ENCODE results near the gene COX19.

Gene COX19

DNA sequence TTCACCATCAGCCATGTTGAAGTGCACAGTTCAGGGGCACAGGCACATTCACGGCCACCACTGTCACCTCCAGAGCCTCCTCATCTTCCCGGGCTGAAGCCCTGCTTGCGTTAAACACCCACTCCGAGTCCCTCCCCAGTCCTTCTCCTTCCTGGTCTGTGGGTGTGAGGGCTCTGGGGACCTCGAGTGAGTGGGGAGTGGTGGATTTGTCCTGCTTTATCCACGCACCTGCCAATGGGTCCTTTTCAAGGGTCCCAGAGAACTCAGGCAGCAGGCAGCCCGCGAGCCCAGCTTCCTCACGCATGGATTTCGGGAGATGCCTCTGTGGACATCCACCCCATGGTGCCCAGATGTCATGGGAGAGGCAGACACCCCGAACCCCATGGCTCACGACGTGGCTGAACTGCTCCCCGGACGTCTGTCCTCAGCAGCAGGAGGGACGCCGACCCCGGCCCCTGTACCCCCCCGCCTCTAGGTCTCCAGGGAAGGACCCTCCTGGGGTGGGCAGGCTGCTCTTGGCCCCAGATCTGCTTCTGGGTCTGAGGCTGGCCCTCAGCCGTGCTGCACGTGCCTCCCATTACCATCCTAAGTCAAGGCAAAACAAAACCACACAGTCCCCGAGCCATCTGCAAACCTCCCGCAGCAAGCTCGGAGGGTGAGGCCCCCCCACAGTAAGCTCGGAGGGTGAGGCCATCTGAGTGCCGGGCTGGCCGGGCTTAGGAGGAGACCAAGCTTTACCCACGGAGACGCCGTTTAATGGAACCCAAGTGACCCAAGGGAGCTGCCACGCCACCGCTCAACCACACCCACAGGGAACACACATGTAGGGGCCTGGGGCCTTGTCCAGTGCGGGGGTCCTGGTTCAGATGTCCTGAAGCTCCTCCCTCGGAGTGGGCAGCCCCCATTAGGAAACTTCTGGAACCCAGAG is 16.6 kb upstream of the COX19 start:
- DNase-seq (ENCODE audit: low spot score): no peak

DNA sequence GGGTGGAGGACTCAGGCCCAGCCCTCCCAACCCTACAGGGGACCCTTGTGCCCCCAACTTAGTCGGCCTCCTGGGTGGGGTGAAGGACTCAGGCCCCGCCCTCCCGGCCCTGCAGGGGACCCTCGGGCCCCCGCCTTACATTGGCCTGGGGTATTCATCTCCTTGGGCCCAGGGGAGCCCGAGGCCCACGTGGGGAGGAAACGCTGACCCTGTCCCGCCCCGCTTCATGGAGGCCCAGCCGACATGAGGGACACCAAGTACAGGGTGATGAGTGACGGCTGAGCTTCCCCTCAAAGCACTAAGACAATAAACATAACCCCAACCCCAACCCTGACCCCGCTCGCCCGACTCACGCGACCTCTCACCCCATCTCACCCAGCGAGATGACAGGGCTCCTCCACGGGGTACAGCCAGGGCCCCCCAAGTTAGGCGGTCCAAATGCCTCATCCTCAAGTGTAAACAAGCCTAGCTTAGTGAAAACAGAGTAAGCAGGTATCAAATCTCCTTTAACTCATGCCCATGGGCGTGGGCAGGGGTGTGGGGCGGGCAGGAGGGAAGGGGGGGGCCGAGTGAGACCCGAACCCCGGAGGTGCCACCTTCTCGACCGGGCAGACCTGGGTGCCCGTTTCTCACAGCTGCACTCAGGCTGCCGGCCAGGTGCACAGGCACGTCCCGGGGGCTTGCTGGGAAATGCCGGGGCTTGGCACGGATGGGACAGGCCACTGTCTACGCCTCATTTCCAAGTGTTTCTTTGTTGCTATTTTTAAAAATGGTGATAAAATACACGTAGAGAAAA is 15.8 kb upstream of the COX19 start:
- no peak for DNase-seq (ENCODE audit: low spot score)

DNA sequence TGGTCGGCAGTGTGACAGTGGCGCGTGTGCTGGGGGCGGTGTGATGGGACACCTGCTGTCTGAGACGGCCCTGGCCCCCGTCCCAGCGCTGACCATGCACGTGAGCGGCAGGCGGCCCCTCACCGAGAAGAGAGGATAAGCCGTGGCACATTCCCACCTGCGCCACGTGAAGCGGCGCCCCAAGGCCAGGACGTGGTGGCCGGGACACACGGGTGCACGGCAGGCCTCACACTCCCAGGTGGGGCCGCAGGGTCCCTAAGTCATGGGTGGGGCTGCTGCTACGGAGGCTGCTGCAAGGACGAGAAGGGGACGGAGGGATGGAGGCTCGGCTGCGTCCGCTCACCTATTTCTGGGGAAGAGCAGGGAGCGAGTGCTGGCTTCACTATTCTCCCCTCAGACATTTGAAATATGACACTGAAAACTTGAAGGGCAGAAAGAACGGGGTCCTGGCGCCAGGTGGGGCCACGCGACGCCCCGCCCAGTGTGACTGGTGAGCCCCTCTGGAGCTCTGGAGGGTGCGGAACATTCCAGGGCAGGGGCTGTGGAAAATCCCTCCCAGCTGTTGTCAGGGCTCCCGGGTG is 15.1 kb upstream of the COX19 start:
- no peak for DNase-seq (ENCODE audit: low spot score)

DNA sequence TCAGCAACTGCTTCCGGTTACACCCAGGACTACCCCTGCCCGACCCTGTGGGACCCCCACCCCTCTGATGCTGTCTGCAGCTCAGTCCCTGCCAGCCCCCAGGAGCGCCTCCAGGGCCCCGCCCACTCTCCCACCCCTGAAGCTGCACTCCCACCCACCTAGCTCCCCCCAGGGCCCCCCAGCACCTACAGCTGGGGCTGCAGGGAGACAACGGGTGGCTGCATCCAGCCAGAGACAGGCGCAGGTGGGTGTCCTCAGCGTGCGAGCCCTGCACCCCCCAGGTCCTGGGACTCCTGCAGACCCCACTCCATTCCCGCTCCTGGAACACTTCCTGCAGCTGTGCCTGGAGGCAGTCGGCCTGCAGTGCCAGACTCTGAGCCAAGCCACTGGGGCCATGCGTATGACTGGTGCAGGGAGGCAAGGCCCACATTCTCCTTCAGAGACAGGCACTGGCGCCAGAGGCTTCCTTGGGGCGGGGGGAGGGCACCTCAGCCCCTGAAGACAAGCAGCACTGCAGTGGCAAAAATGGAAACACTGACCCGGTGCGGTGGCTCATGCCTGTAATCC is 13.7 kb upstream of the COX19 start:
- no peak for DNase-seq (ENCODE audit: low spot score)

DNA sequence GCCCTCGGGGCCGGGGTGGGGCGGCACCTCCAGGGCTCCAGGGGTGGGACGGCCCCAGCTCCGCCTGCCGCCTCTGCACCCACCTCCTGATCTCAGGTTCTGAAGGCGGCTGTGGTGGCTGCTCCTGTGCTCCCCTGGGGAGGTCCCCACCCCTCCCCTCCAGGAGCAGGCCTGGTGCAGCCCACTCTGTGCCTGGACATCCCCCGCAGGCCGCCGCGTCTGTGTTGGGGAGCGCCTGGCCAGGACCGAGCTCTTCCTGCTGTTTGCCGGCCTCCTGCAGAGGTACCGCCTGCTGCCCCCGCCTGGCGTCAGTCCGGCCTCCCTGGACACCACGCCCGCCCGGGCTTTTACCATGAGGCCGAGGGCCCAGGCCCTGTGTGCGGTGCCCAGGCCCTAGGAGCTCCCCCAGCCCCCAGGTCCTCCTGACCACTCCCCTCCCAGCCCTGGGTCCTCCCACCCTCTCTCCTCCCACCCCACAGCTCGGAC is 13.1 kb upstream of the COX19 start:
- no peak for DNase-seq (ENCODE audit: low spot score)

DNA sequence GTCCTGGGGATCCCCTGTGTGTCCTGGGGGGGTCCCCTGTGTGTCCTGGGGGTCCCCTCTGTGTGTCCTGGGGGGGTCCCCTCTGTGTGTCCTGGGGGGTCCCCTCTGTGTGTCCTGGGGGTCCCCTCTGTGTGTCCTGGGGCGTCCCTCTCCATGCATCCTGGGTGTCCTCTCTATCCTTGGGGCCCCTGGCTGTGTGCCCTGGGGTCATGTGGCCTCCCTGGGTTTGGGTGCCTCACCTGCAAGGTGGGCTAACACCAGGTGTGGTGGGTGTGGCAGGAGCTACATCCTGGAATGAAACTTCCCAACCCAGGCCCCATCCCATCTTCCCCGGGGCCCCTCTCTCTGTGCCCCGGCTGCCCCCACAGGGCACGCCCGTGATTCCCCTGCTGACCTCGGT is 12.6 kb upstream of the COX19 start:
- no peak for DNase-seq (ENCODE audit: low spot score)

DNA sequence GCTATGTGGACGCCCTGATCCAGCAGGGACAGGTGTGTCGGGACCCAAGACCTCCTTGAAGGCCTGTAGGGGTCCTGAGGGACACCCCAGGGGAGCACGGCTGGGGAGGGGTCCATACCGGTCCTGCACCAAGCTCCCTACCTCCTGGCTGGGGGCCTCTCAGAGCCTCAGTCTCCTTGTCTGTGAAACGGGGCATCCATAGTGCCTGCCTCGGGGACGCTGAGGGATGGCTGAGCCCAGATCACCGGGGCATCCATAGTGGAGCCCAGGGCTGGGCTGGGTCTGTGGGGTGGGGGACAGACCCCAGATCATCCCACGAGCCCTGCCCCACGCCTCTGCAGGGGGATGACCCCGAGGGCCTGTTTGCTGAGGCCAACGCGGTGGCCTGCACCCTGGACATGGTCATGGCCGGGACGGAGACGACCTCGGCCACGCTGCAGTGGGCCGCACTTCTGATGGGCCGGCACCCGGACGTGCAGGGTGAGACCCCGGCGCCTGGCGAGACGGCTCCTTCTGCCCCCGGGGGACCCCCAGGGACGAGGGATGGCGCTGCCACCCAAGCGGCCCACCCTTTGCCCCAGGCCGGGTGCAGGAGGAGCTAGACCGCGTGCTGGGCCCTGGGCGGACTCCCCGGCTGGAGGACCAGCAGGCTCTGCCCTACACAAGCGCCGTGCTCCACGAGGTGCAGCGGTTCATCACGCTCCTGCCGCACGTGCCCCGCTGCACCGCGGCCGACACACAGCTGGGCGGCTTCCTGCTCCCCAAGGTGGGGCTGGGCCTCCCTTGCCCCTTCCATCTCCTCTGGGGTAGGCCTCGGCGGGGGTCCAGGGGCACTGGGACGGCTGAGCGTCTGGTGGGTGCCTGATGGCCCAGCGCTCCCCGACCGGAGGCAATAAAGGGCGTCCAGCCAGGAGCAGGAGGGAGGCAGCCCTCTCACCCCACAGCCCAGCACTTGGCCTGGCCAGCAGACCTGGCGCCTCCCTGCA is 11.7 kb upstream of the COX19 start:
- DNase-seq (ENCODE audit: low spot score): no peak

DNA sequence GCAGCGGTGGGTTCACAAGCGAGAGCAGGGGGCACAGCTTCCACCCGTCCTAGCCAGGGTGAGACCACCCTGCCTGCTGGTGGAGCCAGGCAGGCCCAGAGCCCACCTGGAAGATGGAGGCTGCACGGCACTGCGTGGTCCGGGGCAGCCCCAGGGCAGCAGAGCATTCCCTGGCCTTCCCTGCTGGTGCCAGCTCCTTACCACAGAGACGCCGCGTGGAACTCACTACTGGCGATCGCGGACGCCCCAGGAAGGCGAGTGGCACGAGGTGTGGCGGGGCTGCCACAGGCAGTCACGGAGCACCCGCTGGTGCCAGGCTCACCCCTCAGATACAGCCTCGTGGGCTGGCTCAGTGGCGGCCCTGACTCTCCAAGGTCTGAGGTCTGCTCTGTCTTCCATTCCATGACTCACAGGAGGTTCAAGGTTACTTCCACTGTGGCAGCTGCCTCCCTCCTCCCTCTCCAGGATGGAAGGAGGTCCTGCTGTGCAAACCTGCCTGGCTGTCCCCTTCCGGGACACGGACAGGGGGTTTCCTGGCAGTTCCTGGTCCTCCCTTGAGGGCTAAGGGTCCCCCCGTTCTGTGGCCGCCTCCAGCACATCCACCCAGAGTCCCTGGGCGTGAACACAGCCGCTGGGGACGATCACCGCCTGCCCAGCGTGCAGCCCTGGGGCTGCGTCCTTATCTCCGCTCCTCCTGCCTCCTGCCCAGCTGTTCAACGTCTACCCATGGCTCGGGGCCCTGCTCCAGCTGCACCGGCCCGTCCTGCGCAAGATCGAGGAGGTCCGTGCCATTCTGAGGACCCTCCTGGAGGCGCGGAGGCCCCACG is 10.8 kb upstream of the COX19 start:
- DNase-seq (ENCODE audit: low spot score): no peak

DNA sequence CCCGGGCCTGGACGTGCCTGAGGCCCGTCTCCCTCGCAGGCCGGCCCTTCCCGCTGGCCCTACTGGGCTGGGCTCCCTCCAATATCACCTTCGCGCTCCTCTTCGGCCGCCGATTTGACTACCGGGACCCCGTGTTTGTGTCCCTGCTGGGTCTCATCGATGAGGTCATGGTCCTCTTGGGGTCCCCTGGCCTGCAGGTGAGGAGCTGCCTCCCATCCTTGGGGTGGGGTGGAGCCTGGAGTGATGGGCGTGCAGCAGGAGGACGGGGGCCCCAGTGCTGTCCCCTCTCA is 9.7 kb upstream of the COX19 start:
- no peak for DNase-seq (ENCODE audit: low spot score)

DNA sequence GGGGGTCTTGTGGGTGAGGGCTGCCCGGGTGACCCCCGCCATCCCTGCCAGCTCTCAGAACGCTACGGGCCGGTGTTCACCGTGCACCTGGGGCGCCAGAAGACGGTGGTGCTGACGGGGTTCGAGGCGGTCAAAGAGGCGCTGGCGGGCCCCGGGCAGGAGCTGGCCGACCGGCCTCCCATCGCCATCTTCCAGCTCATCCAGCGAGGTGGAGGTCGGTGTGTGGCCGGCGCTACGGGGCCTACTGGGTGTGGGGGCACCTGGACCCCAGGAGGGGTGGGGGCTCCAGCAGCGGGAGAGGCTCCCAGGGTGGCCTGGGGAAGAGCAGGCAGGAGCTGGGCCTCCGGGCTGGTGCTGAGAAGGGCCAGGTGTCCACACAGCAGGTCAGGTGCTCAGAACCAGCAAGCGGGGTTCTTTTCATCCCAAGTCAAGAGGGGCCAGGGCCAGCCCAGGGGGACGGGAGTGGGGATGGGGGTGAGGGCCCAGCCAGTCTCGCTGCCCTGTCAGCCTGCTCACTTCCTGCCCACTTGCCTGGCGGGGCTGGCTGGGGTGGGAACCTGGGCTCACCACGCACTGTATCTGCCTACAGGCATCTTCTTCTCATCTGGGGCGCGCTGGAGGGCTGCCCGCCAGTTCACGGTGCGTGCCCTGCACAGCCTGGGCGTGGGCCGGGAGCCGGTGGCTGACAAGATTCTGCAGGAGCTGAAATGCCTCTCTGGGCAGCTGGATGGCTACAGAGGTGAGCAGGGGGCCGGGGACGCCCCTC is 9.2 kb upstream of the COX19 start:
- no peak for DNase-seq (ENCODE audit: low spot score)

DNA sequence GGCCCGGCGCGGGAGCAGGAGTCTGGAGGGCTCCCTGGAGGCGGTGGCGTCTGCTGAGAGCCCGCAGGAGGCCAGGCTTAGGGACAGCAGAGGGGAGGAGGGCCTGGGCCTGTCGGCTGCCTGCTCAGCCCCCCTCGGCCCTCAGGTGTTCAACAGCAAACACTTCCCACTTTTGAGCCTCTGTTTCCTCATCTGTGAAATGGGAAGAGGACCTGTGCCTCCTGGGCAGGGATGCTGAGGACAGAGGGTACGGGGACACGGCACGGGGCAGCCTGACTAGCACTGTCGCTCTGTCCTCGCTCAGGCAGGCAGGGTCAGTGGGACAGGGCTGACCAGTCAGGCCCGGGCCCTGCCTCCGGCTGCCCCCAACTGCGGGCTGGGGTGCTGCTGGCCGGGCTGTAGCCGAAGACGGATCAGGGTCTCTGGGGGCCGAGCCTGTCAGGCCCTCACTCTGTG is 8.3 kb upstream of the COX19 start:
- no peak for DNase-seq (ENCODE audit: low spot score)

DNA sequence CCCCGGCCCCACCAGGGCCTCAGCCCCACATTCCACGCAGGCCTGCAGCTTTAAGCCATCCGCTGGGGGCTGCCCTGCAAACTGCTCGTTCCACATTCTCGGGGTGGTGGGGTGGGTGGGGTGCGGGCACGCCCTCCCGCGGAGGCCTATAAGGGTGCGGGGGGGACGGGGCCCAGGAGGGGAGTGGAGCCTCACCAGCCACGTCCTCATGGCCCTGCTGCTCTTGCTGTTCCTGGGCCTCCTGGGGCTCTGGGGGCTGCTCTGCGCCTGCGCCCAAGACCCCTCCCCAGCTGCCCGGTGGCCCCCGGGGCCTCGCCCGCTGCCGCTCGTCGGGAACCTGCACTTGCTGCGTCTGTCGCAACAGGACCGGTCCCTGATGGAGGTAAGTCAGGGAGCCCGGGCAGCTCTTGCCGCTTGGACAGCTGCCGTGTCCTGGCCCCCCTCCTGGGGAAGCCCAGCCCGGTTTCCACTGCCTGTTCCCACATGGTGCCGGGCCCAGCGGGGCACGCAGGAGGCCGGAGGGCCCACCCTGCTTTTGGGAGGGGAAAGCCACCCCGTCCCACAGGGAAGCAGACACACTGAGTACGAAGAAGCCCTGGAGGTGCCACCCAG is 7.8 kb upstream of the COX19 start, which contains the start of gene CYP2W1:
TSS of gene CYP2W1 (plus strand) at position 178 of the 612 bp plus-strand sequence. CDS start at position 209, 31 bp downstream.
- DNase-seq (ENCODE audit: low spot score): no peak

DNA sequence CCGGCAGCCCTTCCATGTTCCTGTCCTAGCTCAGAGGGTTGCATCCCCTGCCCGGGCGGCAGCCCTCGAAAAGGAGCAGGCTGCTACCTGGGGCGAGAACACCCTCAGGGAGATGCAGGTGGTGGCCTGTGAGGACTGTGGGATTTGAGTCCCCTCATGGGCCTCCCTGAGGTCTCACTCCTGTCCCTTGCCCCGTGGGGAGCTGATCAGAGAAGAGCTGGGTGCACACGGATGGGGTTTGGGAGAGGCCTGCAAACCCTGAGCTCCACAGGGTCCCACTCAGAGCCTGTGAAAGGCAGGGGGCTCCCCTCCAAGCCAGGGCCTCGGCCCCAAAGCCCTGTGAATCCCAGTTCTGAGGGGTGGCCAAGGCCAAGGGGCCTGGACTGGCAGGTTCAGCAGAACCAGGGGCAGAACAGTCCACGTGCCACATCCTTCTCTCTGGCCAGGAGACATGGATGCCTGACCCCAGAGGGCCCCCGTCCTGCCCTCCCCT is 7.2 kb upstream of the COX19 start:
- no peak for DNase-seq (ENCODE audit: low spot score)

DNA sequence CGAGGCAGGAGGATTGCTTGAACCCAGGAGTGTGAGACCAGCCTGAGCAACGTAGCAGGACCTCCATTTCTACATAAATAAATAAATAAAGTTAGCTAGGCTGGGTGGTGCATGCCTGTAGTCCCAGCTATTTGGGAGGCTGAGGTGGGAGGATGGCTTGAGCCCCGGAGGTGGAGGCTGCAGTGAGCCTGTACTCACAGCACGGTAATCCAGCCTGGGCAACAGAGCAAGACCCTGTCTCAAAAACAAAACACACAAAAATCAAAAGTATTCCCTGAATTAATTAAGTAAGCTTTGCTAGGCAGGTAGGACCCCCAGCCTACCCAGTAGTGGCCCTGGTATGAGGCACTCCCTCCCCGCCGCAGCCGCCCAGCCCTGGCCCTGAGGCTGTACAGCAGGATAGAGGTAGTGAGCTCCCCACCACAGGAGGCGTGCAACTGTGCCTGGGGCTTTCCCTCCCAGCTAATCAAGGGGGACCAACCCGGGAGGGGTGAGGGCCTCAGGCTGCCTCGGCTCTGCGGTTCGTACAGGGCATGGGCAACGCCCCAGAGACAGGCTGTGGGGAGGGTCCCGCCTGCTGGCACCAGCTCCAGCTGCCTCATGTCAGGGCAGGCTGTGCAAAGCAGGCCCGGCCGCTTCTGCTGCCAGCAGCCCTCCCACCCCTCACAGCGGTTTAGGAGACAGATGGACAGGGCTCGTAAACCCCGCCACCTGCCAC is 6.6 kb upstream of the COX19 start:
- DNase-seq (ENCODE audit: low spot score): no peak

DNA sequence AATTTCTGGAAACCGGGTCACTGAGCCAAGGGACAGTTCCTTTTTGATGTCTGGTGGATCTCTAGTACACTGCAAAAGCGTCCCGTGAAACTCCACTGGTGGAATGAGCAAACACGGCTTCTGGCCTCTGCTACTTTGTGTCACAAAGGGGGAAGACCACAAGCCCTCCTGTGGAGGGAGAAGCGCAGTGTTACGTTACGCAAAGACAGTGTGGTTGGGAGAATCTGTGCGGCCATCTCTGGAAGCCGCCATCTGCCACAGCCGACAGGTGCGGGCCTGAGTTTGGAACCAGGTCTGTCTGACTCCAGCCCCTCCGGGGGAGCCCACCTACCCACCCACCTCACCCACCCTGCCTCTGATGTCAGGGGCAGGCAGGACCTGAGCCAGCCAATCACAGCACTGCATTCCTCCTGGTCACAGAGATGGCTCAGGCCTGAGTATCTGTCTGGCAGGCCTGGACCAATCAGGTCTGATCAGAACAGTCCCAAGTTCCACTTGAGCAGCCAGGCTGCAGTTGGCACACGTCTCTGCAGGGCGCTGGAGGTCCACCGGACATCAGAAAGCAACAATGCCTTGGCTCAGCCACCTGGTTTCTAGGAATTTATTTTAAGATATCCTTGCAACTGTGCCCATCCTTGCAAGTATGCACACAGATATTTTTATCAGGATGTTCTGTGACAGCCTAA is 4.7 kb upstream of the COX19 start:
- no peak for DNase-seq (ENCODE audit: low spot score)

DNA sequence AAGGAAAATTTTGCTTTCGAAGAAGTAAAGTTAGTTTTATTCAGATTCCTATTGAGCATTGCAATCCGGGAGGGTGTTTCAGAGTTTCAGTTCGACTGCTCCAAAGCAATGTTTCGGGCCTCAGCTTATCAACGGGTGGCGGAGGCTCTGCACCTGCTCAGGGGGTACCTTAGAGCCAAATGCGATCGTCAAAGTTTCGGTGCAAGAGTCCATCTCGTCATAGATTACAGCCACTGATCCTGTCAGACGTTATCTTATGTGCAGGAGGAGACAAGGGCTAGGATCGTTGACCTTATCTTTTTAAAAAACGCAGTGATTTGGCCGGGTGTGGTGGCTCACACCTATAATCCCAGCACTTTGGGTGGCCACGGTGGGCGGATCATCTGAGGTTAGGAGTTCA is 3.8 kb upstream of the COX19 start:
- no peak for DNase-seq (ENCODE audit: low spot score)

DNA sequence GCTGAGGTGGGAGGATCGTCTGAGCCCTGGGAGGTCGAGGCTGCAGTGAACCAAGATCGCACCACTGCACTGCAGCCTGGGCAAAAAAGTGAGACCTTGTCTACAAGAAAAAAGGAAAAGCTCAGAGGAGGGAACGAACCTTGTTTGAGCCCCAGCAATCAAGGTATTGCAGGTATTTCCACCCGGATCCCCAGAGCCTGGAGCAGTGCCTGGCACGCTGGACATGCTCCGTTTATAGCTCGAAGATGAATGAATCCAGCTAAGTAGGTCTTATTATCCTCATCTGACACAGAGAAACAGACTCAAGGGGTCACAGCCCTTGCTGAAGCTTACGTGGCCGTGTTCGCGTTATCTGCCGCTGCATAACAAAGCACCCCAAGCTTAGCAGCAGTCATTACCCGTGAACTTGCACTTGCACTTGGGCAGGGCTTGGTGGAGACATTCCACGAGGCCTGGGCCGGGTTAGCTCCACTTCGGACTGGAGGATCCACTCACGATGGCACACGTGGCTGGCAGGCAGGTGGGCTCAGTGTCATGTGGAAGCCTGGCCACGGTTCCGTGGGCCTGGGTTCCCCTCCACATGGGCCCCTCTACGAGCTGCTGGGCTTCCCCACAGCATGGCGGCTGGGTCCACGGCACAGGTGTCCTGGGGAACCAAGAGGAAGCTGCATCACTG is 3.2 kb upstream of the COX19 start:
- no peak for DNase-seq (ENCODE audit: low spot score)
